Kidney epithelial cell (primary cell): ENCODE results near the gene BAIAP3. TPM values are rescaled to one million over a fixed set of nuclear protein-coding genes. Genes with fewer than 3 reads are reported as not detected.

Experiments used
- DNase-seq: peaks from one replicate; pipeline ENCODE4 v3.0.0-alpha.2; 2010; ENCODE audit warnings: low read depth
- H3K27me3 ChIP-seq: 2 replicates; pipeline ENCODE4 v1.6.0; 2011; ENCODE audit warnings: low read length; ENCODE audit not compliant: control insufficient read depth, insufficient read depth
- H3K36me3 ChIP-seq: 2 replicates; pipeline ENCODE4 v1.5.1; 2011; ENCODE audit warnings: low read length; ENCODE audit not compliant: control insufficient read depth, insufficient read depth
- H3K4me3 ChIP-seq: 2 replicates; pipeline ENCODE4 v1.5.1; 2011; ENCODE audit warnings: low read depth, mild to moderate bottlenecking, control low read depth, low read length
- total RNA-seq: library from RNA; depleted of rRNA; stranded (reverse); fragments of >200 nt; gene quantifications from 2 replicates; pipeline ENCODE4 v1.2.3, GENCODE V29; 2015
- TF ChIP-seq, protein P1 (sequence below): IDR thresholded peaks from 2 replicates; pipeline ENCODE4 v1.5.1; 2011; ENCODE audit warnings: mild to moderate bottlenecking, moderate library complexity, low read length, control low read depth, inconsistent platforms; ENCODE audit not compliant: insufficient read depth, poor library complexity, severe bottlenecking

BAIAP3 gene
- total RNA-seq, 1 donor from 2014 or later: 5.8 TPM

DNA sequence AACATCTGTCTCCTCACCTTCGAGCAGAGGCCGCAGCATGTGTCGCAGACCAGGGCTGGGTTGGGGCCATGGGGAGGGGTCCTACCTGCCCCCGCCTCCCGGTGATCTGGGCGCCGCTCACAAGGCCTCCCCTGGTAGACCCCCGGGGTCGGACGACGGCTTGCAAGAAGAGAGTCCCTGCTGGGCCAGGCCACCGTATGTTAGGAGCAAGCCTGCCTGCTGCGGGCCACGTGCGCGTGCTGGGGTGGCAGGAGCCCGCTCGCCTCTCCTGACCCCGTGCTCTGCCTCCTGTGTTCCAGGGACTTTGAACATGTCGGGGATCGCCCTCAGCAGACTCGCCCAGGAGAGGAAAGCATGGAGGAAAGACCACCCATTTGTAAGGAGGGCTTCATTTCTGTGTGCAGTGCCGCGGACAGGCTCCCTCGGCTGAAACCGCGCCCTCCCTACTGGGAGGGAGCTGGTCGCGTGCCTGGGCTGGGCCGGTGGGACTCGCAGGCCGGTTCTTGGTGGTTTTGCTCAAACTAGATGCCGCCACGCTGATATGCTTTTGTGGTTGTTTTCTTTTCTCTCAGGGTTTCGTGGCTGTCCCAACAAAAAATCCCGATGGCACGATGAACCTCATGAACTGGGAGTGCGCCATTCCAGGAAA lies 19.6 kb upstream of the BAIAP3 start:
- Histone ChIP-seq H3K27me3 (no peaks in the 10 kb centered on the region), H3K36me3 (peaks cover 4% of the 10 kb centered on the region), H3K4me3 (no peak overlapping the region)
- no peak for DNase-seq
- TF ChIP-seq, protein P1, sequence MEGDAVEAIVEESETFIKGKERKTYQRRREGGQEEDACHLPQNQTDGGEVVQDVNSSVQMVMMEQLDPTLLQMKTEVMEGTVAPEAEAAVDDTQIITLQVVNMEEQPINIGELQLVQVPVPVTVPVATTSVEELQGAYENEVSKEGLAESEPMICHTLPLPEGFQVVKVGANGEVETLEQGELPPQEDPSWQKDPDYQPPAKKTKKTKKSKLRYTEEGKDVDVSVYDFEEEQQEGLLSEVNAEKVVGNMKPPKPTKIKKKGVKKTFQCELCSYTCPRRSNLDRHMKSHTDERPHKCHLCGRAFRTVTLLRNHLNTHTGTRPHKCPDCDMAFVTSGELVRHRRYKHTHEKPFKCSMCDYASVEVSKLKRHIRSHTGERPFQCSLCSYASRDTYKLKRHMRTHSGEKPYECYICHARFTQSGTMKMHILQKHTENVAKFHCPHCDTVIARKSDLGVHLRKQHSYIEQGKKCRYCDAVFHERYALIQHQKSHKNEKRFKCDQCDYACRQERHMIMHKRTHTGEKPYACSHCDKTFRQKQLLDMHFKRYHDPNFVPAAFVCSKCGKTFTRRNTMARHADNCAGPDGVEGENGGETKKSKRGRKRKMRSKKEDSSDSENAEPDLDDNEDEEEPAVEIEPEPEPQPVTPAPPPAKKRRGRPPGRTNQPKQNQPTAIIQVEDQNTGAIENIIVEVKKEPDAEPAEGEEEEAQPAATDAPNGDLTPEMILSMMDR: no peak

DNA sequence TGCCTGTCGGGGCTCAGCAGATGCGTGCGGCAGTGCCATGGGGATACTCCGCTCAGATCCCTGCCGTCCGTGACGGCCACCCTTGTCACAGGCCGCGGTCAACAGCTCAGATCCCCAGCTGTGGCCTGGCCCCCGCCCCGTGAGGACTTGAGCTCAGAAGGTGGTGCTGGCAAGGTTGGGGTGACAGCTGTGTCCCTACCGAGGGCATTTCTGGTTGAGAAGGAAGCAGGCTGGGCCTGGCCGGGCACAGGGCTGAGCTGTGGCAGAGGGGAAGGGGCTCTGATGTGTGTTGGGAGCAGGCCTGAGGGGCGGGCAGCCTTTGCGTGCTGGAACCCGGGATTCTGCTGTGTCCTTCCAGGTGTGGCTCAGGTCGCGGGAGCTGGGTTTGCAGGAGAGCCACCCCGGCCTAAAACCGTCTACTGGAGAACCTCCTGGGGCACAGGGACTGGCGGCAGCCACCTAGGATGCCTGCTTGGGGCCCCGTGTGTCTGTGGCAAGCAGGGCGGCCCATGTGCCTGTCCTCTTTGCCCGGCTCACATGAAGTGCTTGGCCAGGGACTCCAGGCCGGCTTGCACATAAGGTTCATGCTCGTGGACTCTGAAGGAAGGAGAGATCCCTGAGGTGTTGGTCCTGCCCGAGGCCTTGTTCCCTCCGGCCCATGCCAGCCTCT lies 18.9 kb upstream of the BAIAP3 start:
- Histone ChIP-seq H3K36me3 (peaks cover 5% of the 10 kb centered on the region), H3K4me3 (no peak overlapping the region), H3K27me3 (no peaks in the 10 kb centered on the region)
- TF ChIP-seq, protein P1: no peak
- DNase-seq: no peak

DNA sequence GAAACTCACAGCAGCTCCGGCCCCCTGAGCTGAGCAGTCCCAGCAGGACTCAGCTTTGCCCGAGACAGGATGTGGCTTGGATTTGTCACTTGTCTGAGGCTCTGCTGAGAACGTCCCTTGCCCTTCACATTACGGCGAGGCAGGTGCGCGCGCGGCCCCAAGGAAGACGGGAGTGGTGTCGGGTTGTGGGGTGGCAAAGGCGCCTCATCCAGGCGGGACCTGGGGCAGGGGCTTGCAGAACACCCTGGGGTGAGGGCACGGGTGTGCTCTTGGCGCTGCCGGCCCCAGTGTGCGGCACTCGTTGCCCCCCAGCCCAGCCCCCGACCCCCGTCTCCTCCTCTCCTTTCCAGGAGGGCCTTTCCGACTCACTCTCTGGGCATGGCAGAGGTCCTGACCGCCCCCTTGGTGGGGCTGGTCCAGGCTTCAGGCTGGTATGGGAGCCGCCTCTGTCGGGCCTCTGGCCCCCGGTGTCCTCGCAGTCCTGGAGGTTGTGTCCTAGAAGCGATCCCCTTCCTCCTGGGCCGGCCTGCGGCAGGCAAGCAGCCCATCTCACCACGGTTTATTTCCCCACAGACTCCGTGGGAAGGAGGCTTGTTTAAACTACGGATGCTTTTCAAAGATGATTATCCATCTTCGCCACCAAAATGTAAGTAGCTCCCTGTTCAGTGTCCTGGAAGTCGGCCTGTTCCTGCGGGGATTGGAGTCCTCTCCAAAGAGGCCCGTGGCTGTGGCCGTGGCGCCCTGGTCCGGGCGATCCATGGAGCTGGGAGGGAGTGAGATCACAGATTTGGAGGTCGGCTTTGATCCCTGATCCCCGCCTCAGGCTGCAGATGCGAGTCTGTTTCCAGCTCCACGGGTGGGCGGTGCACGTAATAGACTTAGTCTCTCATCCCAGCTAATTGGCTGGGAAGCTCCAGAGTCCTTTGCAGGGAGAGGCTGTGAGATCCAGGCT lies 18.1 kb upstream of the BAIAP3 start:
- TF ChIP-seq, protein P1: no peak
- Histone ChIP-seq H3K36me3 (peaks cover 5% of the 10 kb centered on the region), H3K4me3 (no peak overlapping the region), H3K27me3 (no peaks in the 10 kb centered on the region)
- no peak for DNase-seq

DNA sequence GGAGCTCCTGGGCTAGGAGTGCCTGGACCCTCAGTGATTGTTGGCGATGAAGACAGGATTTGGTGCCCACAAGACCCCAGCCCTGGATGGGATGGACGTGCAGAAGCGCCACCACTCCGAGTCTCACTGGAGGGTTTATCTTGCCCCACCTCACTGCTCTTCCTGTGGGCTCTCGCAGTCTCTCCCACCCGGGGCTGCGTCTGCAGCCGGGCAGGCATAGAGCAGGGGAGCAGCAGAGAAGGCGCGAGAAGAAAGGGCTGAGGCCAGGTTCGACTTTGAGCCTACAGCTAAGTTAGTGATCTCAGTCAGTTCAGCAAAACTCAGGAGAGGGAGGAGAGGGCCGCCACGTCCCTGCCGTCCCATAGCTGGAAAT lies 17.4 kb upstream of the BAIAP3 start:
- Histone ChIP-seq H3K27me3 (no peaks in the 10 kb centered on the region), H3K4me3 (no peak overlapping the region), H3K36me3 (peaks cover 6% of the 10 kb centered on the region)
- no peak for DNase-seq
- TF ChIP-seq, protein P1: no peak

DNA sequence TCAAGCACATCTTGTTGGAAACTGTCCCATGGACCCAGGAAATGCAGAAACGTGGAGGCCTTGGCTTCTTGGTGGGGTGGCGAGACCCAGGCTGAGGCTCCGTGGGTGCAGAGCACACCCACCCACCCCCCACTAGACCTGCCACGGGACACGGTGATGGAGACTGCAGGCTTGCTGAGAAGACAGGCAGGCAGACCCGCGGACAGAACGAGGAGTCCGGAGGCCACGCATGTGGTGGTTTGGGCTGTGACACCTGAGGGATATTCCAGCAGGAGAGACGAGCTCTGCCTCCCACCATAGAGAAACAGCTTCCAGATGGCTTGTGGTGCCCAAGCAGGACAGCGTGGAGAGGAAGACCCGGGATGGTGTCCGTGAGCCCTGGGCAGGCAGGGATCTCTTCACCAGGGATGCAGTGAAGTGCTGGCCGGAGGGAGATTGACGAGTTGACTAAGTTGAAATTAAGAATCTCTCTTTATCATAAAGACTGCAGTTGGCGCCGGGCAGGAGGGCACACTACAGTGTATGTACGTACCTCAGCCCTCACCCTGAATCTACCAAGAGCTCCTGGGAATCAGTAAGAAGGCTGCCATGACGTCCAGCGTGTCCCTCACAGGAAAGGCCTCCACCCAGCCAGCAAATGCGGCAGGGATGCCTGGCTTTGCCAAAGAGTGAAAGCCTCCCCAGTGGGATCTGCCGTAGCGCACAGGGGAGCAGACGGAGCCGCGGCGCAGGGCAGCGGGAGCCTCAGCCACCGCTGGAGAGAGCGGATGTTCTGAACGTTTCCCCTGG lies 15.8 kb upstream of the BAIAP3 start:
- Histone ChIP-seq H3K36me3 (peaks cover 9% of the 10 kb centered on the region), H3K27me3 (no peaks in the 10 kb centered on the region), H3K4me3 (no peak overlapping the region)
- TF ChIP-seq, protein P1: no peak
- no peak for DNase-seq
